ENCODE results near the gene EIF1AD. TPM values are rescaled to one million over a fixed set of nuclear protein-coding genes. Genes with fewer than 3 reads are reported as not detected.

Gene EIF1AD
- total RNA-seq, 2 donors from 2014 or later = 33.6 to 37.3 TPM

DNA sequence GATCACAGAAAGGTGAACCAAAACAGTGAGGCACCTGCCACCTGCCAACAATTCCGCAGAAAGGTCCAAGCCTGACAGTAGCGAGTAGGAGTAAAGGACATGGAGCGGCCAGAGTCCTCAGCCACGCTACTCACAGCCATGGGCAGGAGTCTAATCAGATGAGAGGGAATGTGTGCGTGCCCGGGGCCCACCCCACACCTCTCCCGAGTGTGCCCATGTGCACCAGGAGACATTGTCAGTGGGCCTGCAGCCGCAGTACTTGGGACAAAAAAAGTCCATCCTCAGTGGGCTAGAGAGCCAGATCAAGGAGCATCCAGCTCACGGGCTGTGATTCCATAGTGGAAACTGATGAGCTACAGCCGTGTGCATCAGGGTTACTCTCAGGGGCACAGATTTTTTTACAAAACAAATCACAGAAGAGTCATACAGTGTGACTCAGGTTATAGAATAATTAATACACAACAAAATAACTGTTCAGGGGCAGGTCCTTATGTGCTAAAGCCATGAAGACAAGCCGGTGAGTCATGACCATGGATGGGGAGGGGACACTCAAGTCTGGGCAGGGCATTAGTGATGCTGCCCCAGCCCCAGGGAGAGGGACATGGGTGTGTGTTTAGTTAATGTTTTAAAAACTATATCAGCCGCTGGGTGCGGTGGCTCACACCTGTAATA is 28.4 kb downstream of the EIF1AD start:
- peaks cover 2 to 15% of the 10 kb centered on the region in 2 donors for H3K36me3 ChIP-seq
- 97% methylated on average over 13 of the region's 13 CpGs for WGBS
- intact Hi-C loops (cut with DNase I) = no loop called here
- H3K27me3 ChIP-seq (replicated peaks; ENCODE audit: insufficient read depth) = no peaks in the 10 kb centered on the region
- no peak overlapping the region for H3K4me3 ChIP-seq
- no peak for DNase-seq (ENCODE audit: low spot score)
- TF ChIP-seq POLR2A (IDR thresholded peaks at IDR 0.05) (no peak), POLR2AphosphoS5 (IDR thresholded peaks at IDR 0.05) (no peak)
- TF ChIP-seq, protein P1, sequence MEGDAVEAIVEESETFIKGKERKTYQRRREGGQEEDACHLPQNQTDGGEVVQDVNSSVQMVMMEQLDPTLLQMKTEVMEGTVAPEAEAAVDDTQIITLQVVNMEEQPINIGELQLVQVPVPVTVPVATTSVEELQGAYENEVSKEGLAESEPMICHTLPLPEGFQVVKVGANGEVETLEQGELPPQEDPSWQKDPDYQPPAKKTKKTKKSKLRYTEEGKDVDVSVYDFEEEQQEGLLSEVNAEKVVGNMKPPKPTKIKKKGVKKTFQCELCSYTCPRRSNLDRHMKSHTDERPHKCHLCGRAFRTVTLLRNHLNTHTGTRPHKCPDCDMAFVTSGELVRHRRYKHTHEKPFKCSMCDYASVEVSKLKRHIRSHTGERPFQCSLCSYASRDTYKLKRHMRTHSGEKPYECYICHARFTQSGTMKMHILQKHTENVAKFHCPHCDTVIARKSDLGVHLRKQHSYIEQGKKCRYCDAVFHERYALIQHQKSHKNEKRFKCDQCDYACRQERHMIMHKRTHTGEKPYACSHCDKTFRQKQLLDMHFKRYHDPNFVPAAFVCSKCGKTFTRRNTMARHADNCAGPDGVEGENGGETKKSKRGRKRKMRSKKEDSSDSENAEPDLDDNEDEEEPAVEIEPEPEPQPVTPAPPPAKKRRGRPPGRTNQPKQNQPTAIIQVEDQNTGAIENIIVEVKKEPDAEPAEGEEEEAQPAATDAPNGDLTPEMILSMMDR (IDR thresholded peaks at IDR 0.05) = no peak
- H3K4me1 ChIP-seq (replicated peaks) = no peaks in the 10 kb centered on the region
- no peaks in the 10 kb centered on the region for H3K9me3 ChIP-seq
- H3K27ac ChIP-seq = no peak overlapping the region

GRCh38 chr11:65972116-65972515 is 29.8 kb downstream of the EIF1AD start:
- intact Hi-C loops (cut with DNase I) = no loop called here

DNA sequence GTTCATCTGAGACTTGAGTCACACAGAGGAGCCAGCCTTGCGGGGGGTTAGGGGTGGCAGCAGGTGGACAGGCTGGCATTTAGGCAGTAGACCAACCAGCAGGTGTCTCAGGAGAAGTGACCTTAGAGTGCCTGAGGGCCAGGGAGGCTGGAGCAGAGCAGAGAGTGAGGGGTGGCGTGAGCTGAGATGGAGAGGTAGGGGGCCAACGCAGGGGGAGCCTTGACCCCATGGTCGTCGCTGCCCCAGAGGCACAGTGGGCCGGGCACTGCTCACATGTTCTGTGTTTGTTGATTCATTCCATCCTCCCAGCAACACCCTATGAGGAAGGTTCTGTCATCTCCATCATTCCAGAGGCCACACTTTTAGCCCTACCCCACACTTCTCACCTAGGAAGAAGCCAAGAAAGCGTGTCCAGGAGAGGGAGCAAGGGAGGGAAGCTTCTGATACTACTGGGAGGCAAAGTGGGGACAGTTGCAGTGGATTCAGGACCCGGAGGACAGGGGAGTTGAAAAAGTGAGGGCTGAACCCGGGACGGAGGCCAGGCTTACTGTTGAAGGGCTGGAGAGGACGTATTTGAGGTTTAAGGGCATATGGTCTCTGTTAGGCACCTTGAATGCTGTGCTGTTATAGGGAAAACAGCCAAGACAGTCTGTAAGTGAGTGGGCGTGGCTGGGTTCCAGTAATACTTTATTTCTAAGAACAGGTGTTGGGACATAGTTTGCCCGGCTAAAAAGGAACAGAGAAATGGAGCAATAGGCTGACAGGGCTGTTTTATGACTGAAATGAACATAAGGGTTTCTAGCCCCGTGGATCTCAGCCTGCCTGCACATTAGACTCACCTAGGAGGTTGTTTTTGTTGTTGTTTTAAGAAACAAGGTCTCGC is 33.1 kb downstream of the EIF1AD start:
- intact Hi-C loops (cut with DNase I) = no loop called here
- H3K36me3 ChIP-seq = peaks cover 18 to 33% of the 10 kb centered on the region in 2 donors
- peaks cover under 1% of the 10 kb centered on the region for H3K4me1 ChIP-seq (replicated peaks)
- H3K27ac ChIP-seq = no peak overlapping the region
- WGBS = 84% methylated on average over 15 of the region's 15 CpGs
- TF ChIP-seq POLR2AphosphoS5 (IDR thresholded peaks at IDR 0.05) (no peak), POLR2A (IDR thresholded peaks at IDR 0.05) (no peak)
- TF ChIP-seq, protein P1 (IDR thresholded peaks at IDR 0.05) = no peak
- H3K9me3 ChIP-seq = no peaks in the 10 kb centered on the region
- no peaks in the 10 kb centered on the region for H3K27me3 ChIP-seq (replicated peaks; ENCODE audit: insufficient read depth)
- H3K4me3 ChIP-seq = no peak overlapping the region
- DNase-seq (ENCODE audit: low spot score) = no peak

More at GRCh38 chr11:65972116-65972515, 29.8 kb downstream of the EIF1AD start:
- TF ChIP-seq, protein P1 (IDR thresholded peaks at IDR 0.05) = no peak
- TF ChIP-seq POLR2A (IDR thresholded peaks at IDR 0.05) (no peak), POLR2AphosphoS5 (IDR thresholded peaks at IDR 0.05) (no peak)
- no peaks in the 10 kb centered on the region for H3K9me3 ChIP-seq
- no peaks in the 10 kb centered on the region for H3K27me3 ChIP-seq (replicated peaks; ENCODE audit: insufficient read depth)
- DNase-seq (ENCODE audit: low spot score) = no peak
- H3K4me3 ChIP-seq = no peak overlapping the region
- no peaks in the 10 kb centered on the region for H3K4me1 ChIP-seq (replicated peaks)
- WGBS = 93% methylated on average over 8 of the region's 8 CpGs
- no peak overlapping the region for H3K27ac ChIP-seq
- peaks cover 0 to 7% of the 10 kb centered on the region in 2 donors for H3K36me3 ChIP-seq

GRCh38 chr11:65967329-65967934 is 34.5 kb downstream of the EIF1AD start:
- TF ChIP-seq POLR2A (IDR thresholded peaks at IDR 0.05) (no peak), POLR2AphosphoS5 (IDR thresholded peaks at IDR 0.05) (no peak)
- TF ChIP-seq, protein P1 (IDR thresholded peaks at IDR 0.05) = no peak
- Histone ChIP-seq H3K4me1 (replicated peaks) (peaks cover 8% of the 10 kb centered on the region), H3K36me3 (peaks cover 18 to 33% of the 10 kb centered on the region in 2 donors), H3K4me3 (no peak overlapping the region), H3K9me3 (no peaks in the 10 kb centered on the region), H3K27ac (no peak overlapping the region), H3K27me3 (replicated peaks; ENCODE audit: insufficient read depth) (no peaks in the 10 kb centered on the region)
- WGBS = 90% methylated on average over 30 of the region's 30 CpGs
- no peak for DNase-seq (ENCODE audit: low spot score)
- intact Hi-C loops (cut with DNase I) = no loop called here
